ENCODE results near the gene CREBRF.

GRCh38 chr5:173153842-173154241, 97.7 kb downstream of the CREBRF start:
- TF ChIP-seq, protein P1, sequence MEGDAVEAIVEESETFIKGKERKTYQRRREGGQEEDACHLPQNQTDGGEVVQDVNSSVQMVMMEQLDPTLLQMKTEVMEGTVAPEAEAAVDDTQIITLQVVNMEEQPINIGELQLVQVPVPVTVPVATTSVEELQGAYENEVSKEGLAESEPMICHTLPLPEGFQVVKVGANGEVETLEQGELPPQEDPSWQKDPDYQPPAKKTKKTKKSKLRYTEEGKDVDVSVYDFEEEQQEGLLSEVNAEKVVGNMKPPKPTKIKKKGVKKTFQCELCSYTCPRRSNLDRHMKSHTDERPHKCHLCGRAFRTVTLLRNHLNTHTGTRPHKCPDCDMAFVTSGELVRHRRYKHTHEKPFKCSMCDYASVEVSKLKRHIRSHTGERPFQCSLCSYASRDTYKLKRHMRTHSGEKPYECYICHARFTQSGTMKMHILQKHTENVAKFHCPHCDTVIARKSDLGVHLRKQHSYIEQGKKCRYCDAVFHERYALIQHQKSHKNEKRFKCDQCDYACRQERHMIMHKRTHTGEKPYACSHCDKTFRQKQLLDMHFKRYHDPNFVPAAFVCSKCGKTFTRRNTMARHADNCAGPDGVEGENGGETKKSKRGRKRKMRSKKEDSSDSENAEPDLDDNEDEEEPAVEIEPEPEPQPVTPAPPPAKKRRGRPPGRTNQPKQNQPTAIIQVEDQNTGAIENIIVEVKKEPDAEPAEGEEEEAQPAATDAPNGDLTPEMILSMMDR (conservative IDR thresholded peaks at IDR 0.05; ENCODE audit: low read depth in 2 of 2) = no peak
- TF ChIP-seq EZH2 (IDR thresholded peaks at IDR 0.05; ENCODE audit: low read depth, unreplicated experiment) (no peak), POLR2AphosphoS5 (IDR thresholded peaks at IDR 0.05; ENCODE audit: low read depth) (no peak), STAT1 (IDR thresholded peaks at IDR 0.05; ENCODE audit: unreplicated experiment) (no peak), JUNB (IDR thresholded peaks at IDR 0.05; ENCODE audit: unreplicated experiment) (no peak), REST (IDR thresholded peaks at IDR 0.05; ENCODE audit: unreplicated experiment) (no peak), EZH2phosphoT487 (IDR thresholded peaks at IDR 0.05; ENCODE audit: unreplicated experiment) (no peak), ZNF331 (CRISPR knock-in tag; IDR thresholded peaks at IDR 0.05; ENCODE audit: low read depth) (no peak), NANOG (IDR thresholded peaks at IDR 0.05; ENCODE audit: borderline replicate concordance) (no peak)
